Colonic mucosa (tissue), 4 donors: ENCODE measurements around the gene ATP23. TPM values are rescaled to one million over a fixed set of nuclear protein-coding genes. Genes with fewer than 3 reads are reported as not detected.

Source experiments
- DNase-seq: peaks from one replicate; pipeline ENCODE4 v3.0.0-alpha.2; 2020
- H3K27ac ChIP-seq: fragments of 200-600 bp; one replicate; pipeline ENCODE4 v1.8.0; 2021
- H3K27me3 ChIP-seq: fragments of 200-600 bp; one replicate; pipeline ENCODE4 v1.8.0; 2021
- H3K36me3 ChIP-seq: fragments of 200-600 bp; one replicate; pipeline ENCODE4 v1.8.0; 2021
- H3K4me1 ChIP-seq: fragments of 200-600 bp; one replicate; pipeline ENCODE4 v1.8.0; 2021; ENCODE audit warnings: mild to moderate bottlenecking
- H3K4me3 ChIP-seq: fragments of 200-600 bp; one replicate; pipeline ENCODE4 v1.8.0; 2021
- H3K9ac ChIP-seq, 2 donors: one replicate each; pipeline ENCODE4 v1.7.0; 2013; ENCODE audit warnings: control low read depth in 2 of 2, low read depth in 2 of 2, low read length in 2 of 2
- H3K9me3 ChIP-seq: fragments of 200-600 bp; one replicate; pipeline ENCODE4 v1.8.0; 2021
- intact Hi-C: fragments of 100-400 bp; cut with DNase I; formaldehyde crosslinking; loops from one replicate; pipeline ENCODE4 v1.14.1; 2022
- total RNA-seq, 2 donors: library from RNA; stranded (reverse); fragmentation: NEBNext Ultra II Directional in 1 of 2; extraction: Animal tissue kit (Norgen Biotek cat#: 25700) in 1 of 2; gene quantifications; one replicate each; pipeline ENCODE4 v1.2.1, GENCODE V29; 2021
- TF ChIP-seq, protein P1 (sequence below): fragments of 200-600 bp; IDR thresholded peaks from one replicate; pipeline ENCODE4 v1.8.0; 2022; ENCODE audit warnings: antibody characterized with exemption, mild to moderate bottlenecking
- donor health status: healthy.
- donor health status: DM: no; HTN: no; CAD: no.
- donor health status: DM: no; HTN: no; CAD: no.

Gene ATP23
- total RNA-seq, 2 donors from 2014 or later = 13.1 to 14.9 TPM

DNA sequence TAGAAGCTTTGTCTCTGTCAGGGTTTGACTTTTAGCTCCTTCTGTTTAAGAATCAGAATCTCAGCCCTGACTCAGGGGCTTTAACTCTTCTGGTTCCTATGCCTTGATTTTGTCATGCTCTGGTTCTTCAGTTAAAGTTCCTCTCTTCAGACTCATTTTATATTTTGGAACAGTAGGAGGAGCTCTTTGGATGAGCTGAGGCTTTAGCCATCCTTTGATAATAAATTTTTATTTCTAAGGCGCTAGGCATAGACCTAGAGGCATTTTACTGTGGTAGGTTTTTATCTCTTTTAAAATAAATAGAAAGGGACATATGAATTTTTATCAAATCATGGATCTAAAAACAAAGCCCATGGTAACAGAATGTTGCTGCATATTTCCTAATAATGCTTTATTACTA, 51.7 kb downstream of the ATP23 start:
- no peaks in the 10 kb centered on the region for H3K27me3 ChIP-seq
- DNase-seq = no peak
- intact Hi-C loops = no loop called here
- H3K4me1 ChIP-seq = no peaks in the 10 kb centered on the region
- no peaks in the 10 kb centered on the region for H3K36me3 ChIP-seq
- TF ChIP-seq, protein P1, sequence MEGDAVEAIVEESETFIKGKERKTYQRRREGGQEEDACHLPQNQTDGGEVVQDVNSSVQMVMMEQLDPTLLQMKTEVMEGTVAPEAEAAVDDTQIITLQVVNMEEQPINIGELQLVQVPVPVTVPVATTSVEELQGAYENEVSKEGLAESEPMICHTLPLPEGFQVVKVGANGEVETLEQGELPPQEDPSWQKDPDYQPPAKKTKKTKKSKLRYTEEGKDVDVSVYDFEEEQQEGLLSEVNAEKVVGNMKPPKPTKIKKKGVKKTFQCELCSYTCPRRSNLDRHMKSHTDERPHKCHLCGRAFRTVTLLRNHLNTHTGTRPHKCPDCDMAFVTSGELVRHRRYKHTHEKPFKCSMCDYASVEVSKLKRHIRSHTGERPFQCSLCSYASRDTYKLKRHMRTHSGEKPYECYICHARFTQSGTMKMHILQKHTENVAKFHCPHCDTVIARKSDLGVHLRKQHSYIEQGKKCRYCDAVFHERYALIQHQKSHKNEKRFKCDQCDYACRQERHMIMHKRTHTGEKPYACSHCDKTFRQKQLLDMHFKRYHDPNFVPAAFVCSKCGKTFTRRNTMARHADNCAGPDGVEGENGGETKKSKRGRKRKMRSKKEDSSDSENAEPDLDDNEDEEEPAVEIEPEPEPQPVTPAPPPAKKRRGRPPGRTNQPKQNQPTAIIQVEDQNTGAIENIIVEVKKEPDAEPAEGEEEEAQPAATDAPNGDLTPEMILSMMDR = no peak
- H3K9me3 ChIP-seq = no peaks in the 10 kb centered on the region
- no peak overlapping the region for H3K27ac ChIP-seq
- no peak overlapping the region for H3K4me3 ChIP-seq
- H3K9ac ChIP-seq = no peak overlapping the region

DNA sequence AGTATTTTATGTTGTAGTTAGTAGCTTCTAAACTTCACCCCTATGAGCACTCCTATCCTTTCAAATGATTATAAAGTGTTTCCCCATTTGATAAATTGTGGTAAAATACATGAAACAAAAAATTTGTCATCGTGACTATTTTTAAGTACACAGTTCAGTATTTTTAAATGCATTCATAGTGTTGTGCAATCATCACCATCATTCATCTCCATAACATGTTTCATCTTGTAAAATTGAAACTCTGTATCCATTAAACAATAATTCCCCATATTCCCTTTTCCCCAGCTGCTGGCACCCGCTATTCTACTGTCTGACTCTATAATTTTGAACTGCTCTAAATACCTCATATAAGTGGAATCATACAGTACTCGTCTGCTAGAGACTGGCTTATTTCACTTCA, 52.5 kb downstream of the ATP23 start:
- no peak for DNase-seq
- no peaks in the 10 kb centered on the region for H3K4me1 ChIP-seq
- no peak overlapping the region for H3K4me3 ChIP-seq
- intact Hi-C loops = no loop called here
- H3K36me3 ChIP-seq = no peaks in the 10 kb centered on the region
- no peak overlapping the region for H3K9ac ChIP-seq
- H3K9me3 ChIP-seq = no peaks in the 10 kb centered on the region
- no peaks in the 10 kb centered on the region for H3K27me3 ChIP-seq
- no peak overlapping the region for H3K27ac ChIP-seq
- TF ChIP-seq, protein P1 = no peak

DNA sequence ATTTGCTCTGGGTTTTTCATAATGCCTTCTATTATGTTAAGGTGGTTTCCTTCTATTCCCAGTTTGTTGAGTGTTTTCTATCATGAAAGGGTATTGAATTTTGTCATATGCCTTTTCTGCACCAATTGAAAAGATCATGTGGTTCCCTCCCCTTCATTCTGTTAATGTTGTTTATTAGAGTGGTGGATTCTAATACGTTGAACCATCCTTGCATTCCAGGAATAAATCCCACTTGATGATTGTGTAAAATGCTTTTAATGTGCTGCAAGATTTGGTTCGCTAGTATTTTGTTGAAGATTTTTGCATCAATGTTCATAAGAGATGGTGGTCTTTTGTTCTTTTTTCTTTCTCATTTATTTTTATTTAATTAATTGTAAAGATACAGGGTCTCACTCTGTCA, 55.2 kb downstream of the ATP23 start:
- no peak overlapping the region for H3K27ac ChIP-seq
- H3K4me3 ChIP-seq = no peak overlapping the region
- H3K9ac ChIP-seq = no peak overlapping the region
- H3K36me3 ChIP-seq = no peaks in the 10 kb centered on the region
- TF ChIP-seq, protein P1 = no peak
- no peaks in the 10 kb centered on the region for H3K4me1 ChIP-seq
- intact Hi-C loops = no loop called here
- H3K27me3 ChIP-seq = no peaks in the 10 kb centered on the region
- no peak for DNase-seq
- H3K9me3 ChIP-seq = no peaks in the 10 kb centered on the region

DNA sequence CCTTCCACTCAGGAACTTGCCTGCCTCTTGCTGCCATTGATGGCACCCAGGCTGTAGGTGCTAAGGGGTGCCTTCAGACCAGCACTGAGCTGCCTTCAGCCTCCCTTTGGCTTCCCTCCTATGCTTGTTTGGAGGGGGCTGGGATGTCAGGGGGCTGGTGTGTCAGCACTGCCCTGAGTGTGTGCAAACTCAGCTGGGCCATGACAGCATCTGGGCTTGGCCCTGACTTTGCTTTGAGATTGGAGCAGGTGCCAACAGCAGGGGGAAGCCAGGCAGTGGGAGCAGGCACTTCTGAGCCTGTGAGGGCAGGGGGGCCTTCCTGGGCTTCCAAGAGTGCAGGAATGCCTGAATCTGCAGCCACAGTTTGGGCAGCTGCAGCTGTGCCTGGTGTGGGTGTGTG, 56.9 kb downstream of the ATP23 start:
- no peak overlapping the region for H3K27ac ChIP-seq
- H3K4me1 ChIP-seq = no peaks in the 10 kb centered on the region
- intact Hi-C loops = no loop called here
- no peaks in the 10 kb centered on the region for H3K36me3 ChIP-seq
- TF ChIP-seq, protein P1 = no peak
- H3K27me3 ChIP-seq = no peaks in the 10 kb centered on the region
- H3K4me3 ChIP-seq = no peak overlapping the region
- no peak overlapping the region for H3K9ac ChIP-seq
- no peak for DNase-seq
- H3K9me3 ChIP-seq = no peaks in the 10 kb centered on the region

DNA sequence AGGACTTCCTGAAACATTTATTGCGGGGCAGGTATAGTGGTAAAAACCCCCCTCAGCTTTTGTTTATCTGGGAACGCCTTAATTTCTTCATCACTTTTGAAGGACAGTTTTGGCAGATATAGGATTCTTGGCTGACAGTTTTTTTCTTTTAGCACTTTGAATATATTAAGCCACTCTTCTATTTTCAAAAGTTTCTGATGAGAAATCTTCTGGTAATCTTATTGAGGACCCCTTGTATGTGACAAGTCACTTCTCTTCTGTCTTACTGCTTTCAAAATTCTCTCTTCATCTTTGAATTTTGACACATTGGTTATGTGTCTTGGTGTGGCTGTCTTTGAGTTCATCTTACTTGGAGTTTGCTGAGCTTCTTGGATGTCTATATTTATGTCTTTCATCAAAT, 59.1 kb downstream of the ATP23 start:
- H3K9me3 ChIP-seq = no peaks in the 10 kb centered on the region
- intact Hi-C loops = no loop called here
- H3K27me3 ChIP-seq = no peaks in the 10 kb centered on the region
- no peak for DNase-seq
- H3K9ac ChIP-seq = no peak overlapping the region
- no peaks in the 10 kb centered on the region for H3K36me3 ChIP-seq
- TF ChIP-seq, protein P1 = no peak
- H3K4me1 ChIP-seq = no peaks in the 10 kb centered on the region
- H3K27ac ChIP-seq = no peak overlapping the region
- no peak overlapping the region for H3K4me3 ChIP-seq

DNA sequence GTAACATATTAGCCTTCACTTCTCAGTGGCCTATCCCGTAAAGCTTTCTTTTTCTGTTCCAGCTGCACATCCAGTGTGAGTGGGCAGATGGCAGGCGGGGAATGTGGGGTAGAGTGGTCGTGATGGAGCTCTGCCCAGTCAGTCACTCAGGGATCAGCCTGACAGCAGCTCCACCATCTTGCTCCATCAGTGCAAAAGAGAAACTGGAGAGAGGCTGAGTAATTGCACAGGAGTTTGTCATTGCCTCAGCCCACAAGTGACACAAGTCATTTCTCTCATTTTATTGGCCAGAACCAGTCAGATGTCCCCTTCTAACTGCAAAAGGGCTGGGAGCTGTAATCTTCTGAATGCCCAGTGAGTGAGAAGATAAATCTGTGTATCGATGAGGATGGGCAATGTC, 66.5 kb downstream of the ATP23 start:
- Histone ChIP-seq H3K27me3 (no peaks in the 10 kb centered on the region), H3K9ac (no peak overlapping the region), H3K4me1 (no peaks in the 10 kb centered on the region), H3K27ac (no peak overlapping the region), H3K36me3 (no peaks in the 10 kb centered on the region), H3K9me3 (no peaks in the 10 kb centered on the region), H3K4me3 (no peak overlapping the region)
- TF ChIP-seq, protein P1 = no peak
- DNase-seq = no peak
- intact Hi-C loops = no loop called here
